ENCODE data around the gene OTOG. TPM values are rescaled to one million over a fixed set of nuclear protein-coding genes. Genes with fewer than 3 reads are reported as not detected.
A peak's percentile ranks its signal among the peaks of the same experiment; 100 is the strongest.

Gene OTOG
- total RNA-seq, 1 donor from 2014 or later: not detected

DNA sequence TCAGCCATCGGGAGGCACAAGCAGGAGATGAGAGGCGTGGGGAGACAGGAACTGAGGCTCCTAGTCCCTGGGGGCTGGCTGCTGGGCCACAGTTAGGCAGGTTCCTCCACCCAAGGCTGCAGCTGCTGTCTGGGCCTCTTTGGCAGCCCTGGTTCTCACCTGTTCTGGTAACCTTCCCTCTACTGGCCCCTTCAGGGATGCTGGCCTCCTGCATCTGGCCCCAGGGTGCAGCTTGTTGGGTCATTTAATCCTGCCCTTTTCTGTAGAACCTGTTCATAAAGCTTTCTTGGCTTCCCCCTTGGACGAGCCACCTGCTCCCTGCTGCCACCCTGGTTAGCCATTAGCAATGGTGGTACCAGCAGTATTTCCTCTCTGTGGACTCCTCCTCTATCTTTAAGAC is 8.3 kb upstream of the OTOG start:
- no peaks in the 10 kb centered on the region for H3K9me3 ChIP-seq (replicated peaks)
- H3K4me3 ChIP-seq: no peak overlapping the region
- intact Hi-C loops (cut with micrococcal nuclease): no loop called here
- peaks cover 29% of the 10 kb centered on the region for H3K27me3 ChIP-seq (ENCODE audit: low read depth)
- H3K36me3 ChIP-seq: no peaks in the 10 kb centered on the region
- H3K27ac ChIP-seq (replicated peaks): no peak overlapping the region
- TF ChIP-seq CTCF (IDR thresholded peaks at IDR 0.05; ENCODE audit: borderline replicate concordance): no peak
- DNase-seq: no peak
- no peaks in the 10 kb centered on the region for H3K4me1 ChIP-seq

GRCh38 chr11:17540807-17541206 is 6.3 kb upstream of the OTOG start:
- intact Hi-C loops (cut with micrococcal nuclease): no loop called here
- no peak overlapping the region for H3K27ac ChIP-seq (replicated peaks)
- no peak for DNase-seq
- H3K4me1 ChIP-seq: peaks cover 5% of the 10 kb centered on the region
- H3K27me3 ChIP-seq (ENCODE audit: low read depth): peaks cover 42% of the 10 kb centered on the region
- no peaks in the 10 kb centered on the region for H3K9me3 ChIP-seq (replicated peaks)
- H3K4me3 ChIP-seq: no peak overlapping the region
- no peak for TF ChIP-seq CTCF (IDR thresholded peaks at IDR 0.05; ENCODE audit: borderline replicate concordance)
- H3K36me3 ChIP-seq: no peaks in the 10 kb centered on the region

GRCh38 chr11:17541330-17541885 is 5.7 kb upstream of the OTOG start:
- TF ChIP-seq CTCF (IDR thresholded peaks at IDR 0.05; ENCODE audit: borderline replicate concordance): no peak
- Histone ChIP-seq H3K4me3 (no peak overlapping the region), H3K4me1 (peaks cover 5% of the 10 kb centered on the region), H3K36me3 (no peaks in the 10 kb centered on the region), H3K27me3 (ENCODE audit: low read depth) (peaks cover 48% of the 10 kb centered on the region), H3K9me3 (replicated peaks) (no peaks in the 10 kb centered on the region), H3K27ac (replicated peaks) (no peak overlapping the region)
- peak; percentile 5 for DNase-seq
- intact Hi-C loops (cut with micrococcal nuclease): no loop called here

GRCh38 chr11:17542249-17542648 is 4.8 kb upstream of the OTOG start:
- H3K27me3 ChIP-seq (ENCODE audit: low read depth): peaks cover 56% of the 10 kb centered on the region
- intact Hi-C loops (cut with micrococcal nuclease): no loop called here
- no peak overlapping the region for H3K27ac ChIP-seq (replicated peaks)
- H3K4me3 ChIP-seq: no peak overlapping the region
- DNase-seq: peak; percentile 1
- no peaks in the 10 kb centered on the region for H3K36me3 ChIP-seq
- peaks cover 5% of the 10 kb centered on the region for H3K4me1 ChIP-seq
- no peak for TF ChIP-seq CTCF (IDR thresholded peaks at IDR 0.05; ENCODE audit: borderline replicate concordance)
- H3K9me3 ChIP-seq (replicated peaks): no peaks in the 10 kb centered on the region

GRCh38 chr11:17543041-17543440 is 4.0 kb upstream of the OTOG start:
- intact Hi-C loops (cut with micrococcal nuclease): no loop called here
- Histone ChIP-seq H3K9me3 (replicated peaks) (no peaks in the 10 kb centered on the region), H3K27me3 (ENCODE audit: low read depth) (peaks cover 64% of the 10 kb centered on the region), H3K27ac (replicated peaks) (no peak overlapping the region), H3K36me3 (no peaks in the 10 kb centered on the region), H3K4me1 (peaks cover 5% of the 10 kb centered on the region), H3K4me3 (no peak overlapping the region)
- peak; percentile 0 for DNase-seq
- TF ChIP-seq CTCF (IDR thresholded peaks at IDR 0.05; ENCODE audit: borderline replicate concordance): no peak

Measured in left ventricle myocardium inferior (tissue), 1 donor.